ENCODE measurements around the gene FAM120A. TPM values are rescaled to one million over a fixed set of nuclear protein-coding genes. Genes with fewer than 3 reads are reported as not detected.

FAM120A gene
- total RNA-seq, 4 donors from 2014 or later = 56.5 to 82.3 (median 65.7) TPM

DNA sequence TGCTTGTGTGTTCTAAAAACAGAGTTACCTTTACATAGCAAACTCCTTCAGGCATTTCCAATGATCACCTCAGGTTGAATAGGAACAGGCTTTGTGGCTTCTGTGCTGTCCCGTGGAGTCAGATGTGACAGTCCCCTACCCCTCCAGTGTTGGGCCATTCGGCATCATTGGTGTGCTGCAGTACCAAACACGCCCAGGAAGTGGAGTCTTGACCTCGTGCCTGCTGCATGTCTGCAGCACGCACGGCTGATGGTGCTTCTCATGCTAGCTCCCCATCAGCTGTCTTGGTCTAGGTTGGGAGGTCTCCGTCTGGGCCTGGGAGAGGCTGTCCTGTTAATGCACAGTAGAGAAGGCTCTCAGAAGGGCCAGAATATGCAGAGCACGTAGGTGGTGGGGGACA lies 82.4 kb downstream of the FAM120A start:
- peaks cover 6 to 99% (median 23%) of the 10 kb centered on the region in 3 donors for H3K36me3 ChIP-seq
- no peaks in the 10 kb centered on the region for H3K9me3 ChIP-seq
- TF ChIP-seq POLR2A (IDR thresholded peaks at IDR 0.05) = no peak
- TF ChIP-seq, protein P1, sequence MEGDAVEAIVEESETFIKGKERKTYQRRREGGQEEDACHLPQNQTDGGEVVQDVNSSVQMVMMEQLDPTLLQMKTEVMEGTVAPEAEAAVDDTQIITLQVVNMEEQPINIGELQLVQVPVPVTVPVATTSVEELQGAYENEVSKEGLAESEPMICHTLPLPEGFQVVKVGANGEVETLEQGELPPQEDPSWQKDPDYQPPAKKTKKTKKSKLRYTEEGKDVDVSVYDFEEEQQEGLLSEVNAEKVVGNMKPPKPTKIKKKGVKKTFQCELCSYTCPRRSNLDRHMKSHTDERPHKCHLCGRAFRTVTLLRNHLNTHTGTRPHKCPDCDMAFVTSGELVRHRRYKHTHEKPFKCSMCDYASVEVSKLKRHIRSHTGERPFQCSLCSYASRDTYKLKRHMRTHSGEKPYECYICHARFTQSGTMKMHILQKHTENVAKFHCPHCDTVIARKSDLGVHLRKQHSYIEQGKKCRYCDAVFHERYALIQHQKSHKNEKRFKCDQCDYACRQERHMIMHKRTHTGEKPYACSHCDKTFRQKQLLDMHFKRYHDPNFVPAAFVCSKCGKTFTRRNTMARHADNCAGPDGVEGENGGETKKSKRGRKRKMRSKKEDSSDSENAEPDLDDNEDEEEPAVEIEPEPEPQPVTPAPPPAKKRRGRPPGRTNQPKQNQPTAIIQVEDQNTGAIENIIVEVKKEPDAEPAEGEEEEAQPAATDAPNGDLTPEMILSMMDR (IDR thresholded peaks at IDR 0.05) = no peak
- H3K4me3 ChIP-seq = no peak overlapping the region
- 86 to 90% methylated on average over 2 to 5 of the region's 8 CpGs for WGBS, 2 donors
- no peak overlapping the region for H3K27ac ChIP-seq
- no peaks in the 10 kb centered on the region for H3K27me3 ChIP-seq
- no peak for DNase-seq
- H3K4me1 ChIP-seq = no peaks in the 10 kb centered on the region
- intact Hi-C loops (cut with DNase I) = no loop called here

DNA sequence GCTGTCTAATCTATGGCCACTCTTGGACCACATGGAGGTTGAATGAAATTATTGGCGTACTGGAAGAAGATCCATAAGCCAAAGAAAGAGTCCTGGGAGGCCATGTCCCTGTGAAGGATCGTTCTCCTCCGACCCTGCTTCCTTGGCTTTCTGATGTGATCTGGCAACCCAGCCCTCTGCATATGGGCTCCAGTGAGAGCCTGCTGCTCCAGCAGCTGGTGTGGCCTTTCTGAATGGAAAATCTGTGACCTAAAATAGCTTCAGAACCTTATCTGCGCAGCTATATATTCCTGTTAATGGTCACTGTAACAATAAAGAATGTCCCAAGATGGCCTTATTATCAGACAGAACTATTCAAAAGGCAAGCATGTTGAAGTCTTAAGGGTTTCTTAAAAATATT lies 84.7 kb downstream of the FAM120A start:
- no peak overlapping the region for H3K27ac ChIP-seq
- no peak overlapping the region for H3K4me3 ChIP-seq
- peaks cover 0 to 96% (median 17%) of the 10 kb centered on the region in 3 donors for H3K36me3 ChIP-seq
- intact Hi-C loops (cut with DNase I) = no loop called here
- H3K27me3 ChIP-seq = no peaks in the 10 kb centered on the region
- TF ChIP-seq, protein P1 (IDR thresholded peaks at IDR 0.05) = no peak
- no peak for TF ChIP-seq POLR2A (IDR thresholded peaks at IDR 0.05)
- no peaks in the 10 kb centered on the region for H3K9me3 ChIP-seq
- no peaks in the 10 kb centered on the region for H3K4me1 ChIP-seq
- 90 to 94% methylated on average over 4 of the region's 4 CpGs for WGBS, 2 donors
- DNase-seq = no peak

DNA sequence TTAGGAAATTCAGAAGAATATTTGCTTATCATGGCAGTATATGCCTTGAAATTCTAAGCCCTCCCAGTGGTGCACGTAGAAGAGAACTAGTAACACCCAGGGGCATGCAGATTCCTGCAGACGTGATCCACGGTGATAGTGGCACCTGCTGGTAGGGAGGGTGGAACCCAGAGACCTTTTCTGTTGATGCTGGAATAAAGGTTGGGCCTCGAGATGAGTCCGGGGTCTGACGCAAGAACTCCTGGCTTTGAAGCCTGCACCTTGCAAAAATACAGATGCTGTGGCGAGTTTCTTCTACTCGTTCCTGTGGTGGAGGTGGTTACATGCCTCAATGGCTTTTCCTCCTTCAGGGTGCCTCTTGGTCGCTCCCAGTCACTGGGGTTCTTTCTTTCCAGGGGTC lies 85.4 kb downstream of the FAM120A start:
- Histone ChIP-seq H3K36me3 (peaks cover 0 to 93% (median 17%) of the 10 kb centered on the region in 3 donors), H3K9me3 (no peaks in the 10 kb centered on the region), H3K4me1 (no peaks in the 10 kb centered on the region), H3K27ac (no peak overlapping the region), H3K4me3 (no peak overlapping the region), H3K27me3 (no peaks in the 10 kb centered on the region)
- intact Hi-C loops (cut with DNase I) = no loop called here
- no peak for TF ChIP-seq POLR2A (IDR thresholded peaks at IDR 0.05)
- TF ChIP-seq, protein P1 (IDR thresholded peaks at IDR 0.05) = no peak
- 72 to 78% methylated on average over 8 to 9 of the region's 9 CpGs for WGBS, 2 donors
- no peak for DNase-seq

DNA sequence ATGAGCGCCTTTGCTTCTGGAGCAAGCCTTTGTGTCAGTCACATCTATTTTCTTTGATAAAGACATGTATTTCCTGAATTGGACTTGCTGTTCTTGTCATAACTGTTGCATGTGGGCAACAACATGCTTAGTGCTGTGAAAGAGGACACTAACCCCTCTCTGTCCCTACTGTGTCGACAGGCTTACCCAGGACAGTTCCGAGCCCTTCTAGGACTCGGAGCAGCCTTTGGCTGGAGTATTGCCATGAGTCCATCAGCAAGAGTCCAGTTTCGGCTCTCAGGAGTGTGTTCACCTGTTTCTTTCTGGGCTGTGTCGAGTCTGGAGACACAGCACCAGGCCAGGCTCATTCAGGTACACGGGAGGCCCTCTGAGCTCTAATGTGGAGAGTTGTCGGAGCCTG lies 88.8 kb downstream of the FAM120A start:
- Histone ChIP-seq H3K9me3 (no peaks in the 10 kb centered on the region), H3K27ac (no peak overlapping the region), H3K4me3 (no peak overlapping the region), H3K27me3 (no peaks in the 10 kb centered on the region), H3K36me3 (peaks cover 0 to 86% (median 12%) of the 10 kb centered on the region in 3 donors), H3K4me1 (no peaks in the 10 kb centered on the region)
- no peak for TF ChIP-seq POLR2A (IDR thresholded peaks at IDR 0.05)
- TF ChIP-seq, protein P1 (IDR thresholded peaks at IDR 0.05) = no peak
- WGBS, 2 donors = 91 to 94% methylated on average over 3 to 6 of the region's 8 CpGs
- no peak for DNase-seq
- intact Hi-C loops (cut with DNase I) = no loop called here

DNA sequence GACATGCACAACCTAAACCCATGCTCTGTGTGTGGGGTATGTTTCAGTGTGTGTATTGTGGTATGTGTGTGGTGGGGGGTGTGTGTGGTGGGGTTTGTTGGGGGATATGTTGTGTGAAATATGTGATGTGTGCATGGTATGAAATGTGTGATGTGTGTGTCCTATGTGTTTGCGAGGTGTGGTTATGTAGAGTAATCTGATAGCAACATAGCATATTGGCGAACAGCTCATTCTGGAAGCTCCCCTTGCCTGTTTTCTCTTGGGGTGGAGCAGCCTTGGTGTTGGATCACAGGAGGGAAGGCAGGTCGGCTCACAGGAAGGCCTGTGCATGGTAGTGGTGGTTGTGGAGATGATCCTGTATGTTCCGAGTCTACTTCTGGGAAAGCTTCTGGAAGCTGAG lies 89.5 kb downstream of the FAM120A start:
- intact Hi-C loops (cut with DNase I) = no loop called here
- Histone ChIP-seq H3K4me3 (no peak overlapping the region), H3K36me3 (peaks cover 0 to 85% (median 12%) of the 10 kb centered on the region in 3 donors), H3K27ac (no peak overlapping the region), H3K4me1 (no peaks in the 10 kb centered on the region), H3K27me3 (no peaks in the 10 kb centered on the region), H3K9me3 (no peaks in the 10 kb centered on the region)
- TF ChIP-seq POLR2A (IDR thresholded peaks at IDR 0.05) = no peak
- TF ChIP-seq, protein P1 (IDR thresholded peaks at IDR 0.05) = no peak
- no peak for DNase-seq
- 87 to 90% methylated on average over 4 of the region's 4 CpGs for WGBS, 2 donors

Data from esophagus squamous epithelium (tissue), 5 donors.